Colonic mucosa (tissue), 4 donors: Measurements from ENCODE around the gene SPTLC3. TPM values are rescaled to one million over a fixed set of nuclear protein-coding genes. Genes with fewer than 3 reads are reported as not detected.

Experiments
- DNase-seq: peaks from one replicate; pipeline ENCODE4 v3.0.0-alpha.2; 2020
- H3K27ac ChIP-seq: fragments of 200-600 bp; one replicate; pipeline ENCODE4 v1.8.0; 2021
- H3K27me3 ChIP-seq: fragments of 200-600 bp; one replicate; pipeline ENCODE4 v1.8.0; 2021
- H3K36me3 ChIP-seq: fragments of 200-600 bp; one replicate; pipeline ENCODE4 v1.8.0; 2021
- H3K4me1 ChIP-seq: fragments of 200-600 bp; one replicate; pipeline ENCODE4 v1.8.0; 2021; ENCODE audit warnings: mild to moderate bottlenecking
- H3K4me3 ChIP-seq: fragments of 200-600 bp; one replicate; pipeline ENCODE4 v1.8.0; 2021
- H3K9ac ChIP-seq, 2 donors: one replicate each; pipeline ENCODE4 v1.7.0; 2013; ENCODE audit warnings: control low read depth in 2 of 2, low read depth in 2 of 2, low read length in 2 of 2
- H3K9me3 ChIP-seq: fragments of 200-600 bp; one replicate; pipeline ENCODE4 v1.8.0; 2021
- intact Hi-C: fragments of 100-400 bp; cut with DNase I; formaldehyde crosslinking; loops from one replicate; pipeline ENCODE4 v1.14.1; 2022
- total RNA-seq, 2 donors: library from RNA; stranded (reverse); fragmentation: NEBNext Ultra II Directional in 1 of 2; extraction: Animal tissue kit (Norgen Biotek cat#: 25700) in 1 of 2; gene quantifications; one replicate each; pipeline ENCODE4 v1.2.1, GENCODE V29; 2021
- TF ChIP-seq, protein P1 (sequence below): fragments of 200-600 bp; IDR thresholded peaks from one replicate; pipeline ENCODE4 v1.8.0; 2022; ENCODE audit warnings: antibody characterized with exemption, mild to moderate bottlenecking
- donor health status: healthy.
- donor health status: DM: no; HTN: no; CAD: no.
- donor health status: DM: no; HTN: no; CAD: no.

Gene SPTLC3
- total RNA-seq, 2 donors from 2014 or later: 7.0 to 12.5 TPM

GRCh38 chr20:13158369-13158768, 149.6 kb downstream of the SPTLC3 start:
- no peaks in the 10 kb centered on the region for H3K9me3 ChIP-seq
- no peak overlapping the region for H3K27ac ChIP-seq
- intact Hi-C loops: no loop called here
- no peak overlapping the region for H3K9ac ChIP-seq
- H3K36me3 ChIP-seq: no peaks in the 10 kb centered on the region
- H3K27me3 ChIP-seq: no peaks in the 10 kb centered on the region
- no peak for DNase-seq
- H3K4me1 ChIP-seq: no peaks in the 10 kb centered on the region
- H3K4me3 ChIP-seq: no peak overlapping the region
- TF ChIP-seq, protein P1, sequence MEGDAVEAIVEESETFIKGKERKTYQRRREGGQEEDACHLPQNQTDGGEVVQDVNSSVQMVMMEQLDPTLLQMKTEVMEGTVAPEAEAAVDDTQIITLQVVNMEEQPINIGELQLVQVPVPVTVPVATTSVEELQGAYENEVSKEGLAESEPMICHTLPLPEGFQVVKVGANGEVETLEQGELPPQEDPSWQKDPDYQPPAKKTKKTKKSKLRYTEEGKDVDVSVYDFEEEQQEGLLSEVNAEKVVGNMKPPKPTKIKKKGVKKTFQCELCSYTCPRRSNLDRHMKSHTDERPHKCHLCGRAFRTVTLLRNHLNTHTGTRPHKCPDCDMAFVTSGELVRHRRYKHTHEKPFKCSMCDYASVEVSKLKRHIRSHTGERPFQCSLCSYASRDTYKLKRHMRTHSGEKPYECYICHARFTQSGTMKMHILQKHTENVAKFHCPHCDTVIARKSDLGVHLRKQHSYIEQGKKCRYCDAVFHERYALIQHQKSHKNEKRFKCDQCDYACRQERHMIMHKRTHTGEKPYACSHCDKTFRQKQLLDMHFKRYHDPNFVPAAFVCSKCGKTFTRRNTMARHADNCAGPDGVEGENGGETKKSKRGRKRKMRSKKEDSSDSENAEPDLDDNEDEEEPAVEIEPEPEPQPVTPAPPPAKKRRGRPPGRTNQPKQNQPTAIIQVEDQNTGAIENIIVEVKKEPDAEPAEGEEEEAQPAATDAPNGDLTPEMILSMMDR: no peak

DNA sequence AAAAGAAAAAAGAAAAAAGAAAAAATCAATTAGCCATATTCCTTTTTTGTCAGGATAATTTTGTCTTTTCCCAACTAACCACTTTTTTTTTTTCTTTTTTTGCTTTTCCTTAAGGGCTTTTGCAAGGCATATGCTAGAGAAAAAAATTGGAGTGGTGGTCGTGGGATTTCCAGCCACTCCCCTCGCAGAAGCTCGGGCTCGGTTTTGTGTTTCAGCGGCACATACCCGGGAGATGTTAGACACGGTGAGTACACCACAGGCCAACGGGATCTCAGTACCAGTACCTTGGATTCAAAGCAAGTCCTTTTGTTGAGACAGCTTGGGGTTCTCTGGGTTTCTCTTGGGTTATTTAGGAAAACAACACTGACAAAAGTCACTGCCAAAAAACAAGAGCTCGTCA, 151.1 kb downstream of the SPTLC3 start:
- H3K27me3 ChIP-seq: no peaks in the 10 kb centered on the region
- intact Hi-C loops: no loop called here
- no peak overlapping the region for H3K27ac ChIP-seq
- H3K9me3 ChIP-seq: no peaks in the 10 kb centered on the region
- H3K36me3 ChIP-seq: no peaks in the 10 kb centered on the region
- no peaks in the 10 kb centered on the region for H3K4me1 ChIP-seq
- TF ChIP-seq, protein P1: no peak
- no peak for DNase-seq
- H3K4me3 ChIP-seq: no peak overlapping the region
- H3K9ac ChIP-seq: no peak overlapping the region

DNA sequence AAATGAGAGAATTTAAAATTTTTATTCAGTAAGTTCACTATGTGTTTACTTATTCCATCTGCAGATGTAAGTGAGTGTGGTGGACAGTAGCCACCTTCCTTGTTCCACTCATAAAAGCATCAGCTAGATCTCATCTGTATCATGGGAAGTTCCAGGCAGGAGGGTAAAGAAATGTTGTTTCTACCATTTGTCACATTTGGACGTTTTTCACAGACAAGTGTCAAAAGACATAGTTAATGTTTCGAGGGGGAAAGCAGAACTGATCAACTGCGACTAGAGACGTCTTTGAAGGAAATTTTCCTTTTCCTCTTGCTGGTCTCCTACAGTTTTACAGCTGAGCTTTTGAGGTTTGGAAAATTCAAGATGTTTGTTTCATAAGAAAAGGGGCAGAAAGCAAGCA, 156.4 kb downstream of the SPTLC3 start:
- H3K4me1 ChIP-seq: no peaks in the 10 kb centered on the region
- no peak overlapping the region for H3K4me3 ChIP-seq
- H3K27me3 ChIP-seq: no peaks in the 10 kb centered on the region
- no peaks in the 10 kb centered on the region for H3K36me3 ChIP-seq
- TF ChIP-seq, protein P1: no peak
- no peak for DNase-seq
- no peak overlapping the region for H3K27ac ChIP-seq
- no peaks in the 10 kb centered on the region for H3K9me3 ChIP-seq
- H3K9ac ChIP-seq: no peak overlapping the region
- intact Hi-C loops: no loop called here

DNA sequence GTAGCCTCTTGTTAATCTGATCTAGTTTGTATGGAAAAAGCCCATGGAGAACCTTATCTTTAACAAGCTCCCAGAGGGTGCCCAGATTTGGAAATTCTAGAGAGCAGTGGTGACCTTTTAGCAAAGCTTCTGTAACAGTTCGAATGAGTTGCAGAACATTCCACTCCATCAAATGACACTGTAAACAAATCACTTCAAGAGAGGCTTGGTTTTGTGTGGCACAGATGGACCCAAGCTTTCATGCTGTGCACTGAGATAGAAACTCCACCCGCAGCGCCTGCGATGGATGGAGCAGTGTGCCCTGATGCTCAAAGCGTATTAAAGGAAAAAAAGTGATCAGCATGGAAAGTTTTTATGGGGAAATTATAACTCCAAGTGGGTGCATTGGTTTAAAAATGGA, 157.2 kb downstream of the SPTLC3 start:
- no peak for DNase-seq
- TF ChIP-seq, protein P1: no peak
- intact Hi-C loops: no loop called here
- Histone ChIP-seq H3K9me3 (no peaks in the 10 kb centered on the region), H3K4me1 (no peaks in the 10 kb centered on the region), H3K9ac (no peak overlapping the region), H3K27me3 (no peaks in the 10 kb centered on the region), H3K27ac (no peak overlapping the region), H3K4me3 (no peak overlapping the region), H3K36me3 (no peaks in the 10 kb centered on the region)

- Histone ChIP-seq H3K27ac (no peak overlapping the region), H3K9me3 (no peaks in the 10 kb centered on the region), H3K27me3 (no peaks in the 10 kb centered on the region), H3K9ac (no peak overlapping the region), H3K36me3 (no peaks in the 10 kb centered on the region), H3K4me3 (no peak overlapping the region), H3K4me1 (no peaks in the 10 kb centered on the region)
- intact Hi-C loops: no loop called here
- TF ChIP-seq, protein P1: no peak
- DNase-seq: no peak
These were observed 157.7 kb downstream of the SPTLC3 start for GRCh38 chr20:13166437-13166836.

DNA sequence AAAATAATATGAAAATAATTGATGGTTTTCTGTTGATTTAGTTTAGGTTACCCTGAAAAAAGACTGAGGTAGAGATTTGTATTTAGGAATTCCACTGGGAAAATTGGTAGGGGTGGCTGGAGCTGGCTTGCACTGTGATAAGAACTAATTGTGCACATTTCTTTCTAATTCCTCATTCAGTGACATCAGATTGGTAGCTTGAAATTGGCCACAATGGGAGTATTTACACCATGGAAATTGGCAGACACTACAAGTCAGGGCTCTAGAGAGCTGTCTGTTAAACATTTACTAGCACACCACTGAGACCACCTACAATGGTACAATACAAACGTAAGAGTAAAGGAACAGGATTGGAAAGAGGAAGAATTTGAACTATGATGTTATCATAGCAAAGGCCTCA, 160.3 kb downstream of the SPTLC3 start:
- H3K9me3 ChIP-seq: no peaks in the 10 kb centered on the region
- no peaks in the 10 kb centered on the region for H3K27me3 ChIP-seq
- no peak overlapping the region for H3K9ac ChIP-seq
- no peak overlapping the region for H3K27ac ChIP-seq
- no peak overlapping the region for H3K4me3 ChIP-seq
- no peaks in the 10 kb centered on the region for H3K36me3 ChIP-seq
- no peaks in the 10 kb centered on the region for H3K4me1 ChIP-seq
- DNase-seq: no peak
- intact Hi-C loops: no loop called here
- TF ChIP-seq, protein P1: no peak
